ENCODE results near the gene GRIFIN. TPM values are rescaled to one million over a fixed set of nuclear protein-coding genes. Genes with fewer than 3 reads are reported as not detected.

The GRIFIN gene
- total RNA-seq, 1 donor from 2014 or later: not detected

GRCh38 chr7:2466675-2467074, 9.5 kb downstream of the GRIFIN start:
- Mint-ChIP-seq H3K4me1 (ENCODE audit: low read depth) (peaks cover 15% of the 10 kb centered on the region), H3K27ac (ENCODE audit: unreplicated experiment) (no peak overlapping the region), H3K27me3 (ENCODE audit: low read depth) (peaks cover 2% of the 10 kb centered on the region), H3K4me3 (ENCODE audit: unreplicated experiment) (no peak overlapping the region), H3K36me3 (ENCODE audit: low read depth) (no peaks in the 10 kb centered on the region), H3K9me3 (ENCODE audit: low read depth) (no peaks in the 10 kb centered on the region)
- no peak for DNase-seq (ENCODE audit: low spot score)
- TF ChIP-seq, protein P1, sequence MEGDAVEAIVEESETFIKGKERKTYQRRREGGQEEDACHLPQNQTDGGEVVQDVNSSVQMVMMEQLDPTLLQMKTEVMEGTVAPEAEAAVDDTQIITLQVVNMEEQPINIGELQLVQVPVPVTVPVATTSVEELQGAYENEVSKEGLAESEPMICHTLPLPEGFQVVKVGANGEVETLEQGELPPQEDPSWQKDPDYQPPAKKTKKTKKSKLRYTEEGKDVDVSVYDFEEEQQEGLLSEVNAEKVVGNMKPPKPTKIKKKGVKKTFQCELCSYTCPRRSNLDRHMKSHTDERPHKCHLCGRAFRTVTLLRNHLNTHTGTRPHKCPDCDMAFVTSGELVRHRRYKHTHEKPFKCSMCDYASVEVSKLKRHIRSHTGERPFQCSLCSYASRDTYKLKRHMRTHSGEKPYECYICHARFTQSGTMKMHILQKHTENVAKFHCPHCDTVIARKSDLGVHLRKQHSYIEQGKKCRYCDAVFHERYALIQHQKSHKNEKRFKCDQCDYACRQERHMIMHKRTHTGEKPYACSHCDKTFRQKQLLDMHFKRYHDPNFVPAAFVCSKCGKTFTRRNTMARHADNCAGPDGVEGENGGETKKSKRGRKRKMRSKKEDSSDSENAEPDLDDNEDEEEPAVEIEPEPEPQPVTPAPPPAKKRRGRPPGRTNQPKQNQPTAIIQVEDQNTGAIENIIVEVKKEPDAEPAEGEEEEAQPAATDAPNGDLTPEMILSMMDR (IDR thresholded peaks at IDR 0.05): no peak

DNA sequence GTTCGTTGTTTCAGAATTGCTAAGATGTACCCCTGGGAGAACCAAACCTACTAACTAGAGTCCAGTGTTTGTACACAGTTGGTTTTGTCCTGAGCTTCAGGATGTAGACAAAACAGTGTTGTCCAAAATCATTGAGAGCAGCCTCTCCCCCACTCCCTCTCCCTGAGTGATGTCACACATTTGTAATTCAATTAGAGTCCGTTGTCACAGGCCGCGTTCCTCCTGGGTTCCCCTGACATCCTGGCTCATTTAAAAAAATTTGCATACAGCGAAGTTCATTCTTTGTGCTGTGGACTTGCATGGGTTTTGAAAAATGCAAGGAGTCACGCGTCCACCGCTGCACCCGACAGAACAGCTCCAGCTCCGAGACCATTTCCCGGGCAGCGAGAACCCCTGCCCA, 10.3 kb downstream of the GRIFIN start:
- Mint-ChIP-seq H3K27me3 (ENCODE audit: low read depth) (peaks cover 2% of the 10 kb centered on the region), H3K9me3 (ENCODE audit: low read depth) (no peaks in the 10 kb centered on the region), H3K36me3 (ENCODE audit: low read depth) (no peaks in the 10 kb centered on the region), H3K4me1 (ENCODE audit: low read depth) (peaks cover 9% of the 10 kb centered on the region), H3K4me3 (ENCODE audit: unreplicated experiment) (no peak overlapping the region), H3K27ac (ENCODE audit: unreplicated experiment) (no peak overlapping the region)
- DNase-seq (ENCODE audit: low spot score): no peak
- TF ChIP-seq, protein P1 (IDR thresholded peaks at IDR 0.05): no peak

DNA sequence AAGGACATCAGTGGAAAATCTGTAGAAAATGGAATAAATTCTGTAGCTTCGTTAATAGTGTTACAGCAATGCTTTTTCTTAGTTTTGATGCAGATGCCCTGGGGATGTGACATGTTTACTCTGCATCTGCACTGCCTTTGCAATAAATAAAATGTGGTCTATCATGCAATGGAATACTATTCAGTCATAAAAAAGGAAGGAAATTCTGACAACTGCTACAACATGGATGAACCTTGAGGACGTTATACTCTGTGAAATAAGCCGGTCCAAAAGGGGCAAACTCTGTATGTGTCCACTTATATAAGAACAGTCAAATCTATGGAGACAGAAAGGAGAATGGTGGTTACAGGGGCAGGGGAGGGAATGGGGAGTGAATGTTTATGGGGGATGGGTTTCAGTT, 13.5 kb downstream of the GRIFIN start:
- no peak for DNase-seq (ENCODE audit: low spot score)
- no peaks in the 10 kb centered on the region for H3K4me1 Mint-ChIP-seq (ENCODE audit: low read depth)
- TF ChIP-seq, protein P1 (IDR thresholded peaks at IDR 0.05): no peak
- no peaks in the 10 kb centered on the region for H3K9me3 Mint-ChIP-seq (ENCODE audit: low read depth)
- no peaks in the 10 kb centered on the region for H3K36me3 Mint-ChIP-seq (ENCODE audit: low read depth)
- no peak overlapping the region for H3K27ac Mint-ChIP-seq (ENCODE audit: unreplicated experiment)
- no peak overlapping the region for H3K4me3 Mint-ChIP-seq (ENCODE audit: unreplicated experiment)
- H3K27me3 Mint-ChIP-seq (ENCODE audit: low read depth): no peaks in the 10 kb centered on the region

GRCh38 chr7:2461268-2462026, 14.8 kb downstream of the GRIFIN start:
- no peak overlapping the region for H3K4me3 Mint-ChIP-seq (ENCODE audit: unreplicated experiment)
- H3K4me1 Mint-ChIP-seq (ENCODE audit: low read depth): peaks cover 5% of the 10 kb centered on the region
- TF ChIP-seq, protein P1 (IDR thresholded peaks at IDR 0.05): no peak
- no peak for DNase-seq (ENCODE audit: low spot score)
- no peaks in the 10 kb centered on the region for H3K9me3 Mint-ChIP-seq (ENCODE audit: low read depth)
- no peak overlapping the region for H3K27ac Mint-ChIP-seq (ENCODE audit: unreplicated experiment)
- H3K27me3 Mint-ChIP-seq (ENCODE audit: low read depth): no peaks in the 10 kb centered on the region
- no peaks in the 10 kb centered on the region for H3K36me3 Mint-ChIP-seq (ENCODE audit: low read depth)

DNA sequence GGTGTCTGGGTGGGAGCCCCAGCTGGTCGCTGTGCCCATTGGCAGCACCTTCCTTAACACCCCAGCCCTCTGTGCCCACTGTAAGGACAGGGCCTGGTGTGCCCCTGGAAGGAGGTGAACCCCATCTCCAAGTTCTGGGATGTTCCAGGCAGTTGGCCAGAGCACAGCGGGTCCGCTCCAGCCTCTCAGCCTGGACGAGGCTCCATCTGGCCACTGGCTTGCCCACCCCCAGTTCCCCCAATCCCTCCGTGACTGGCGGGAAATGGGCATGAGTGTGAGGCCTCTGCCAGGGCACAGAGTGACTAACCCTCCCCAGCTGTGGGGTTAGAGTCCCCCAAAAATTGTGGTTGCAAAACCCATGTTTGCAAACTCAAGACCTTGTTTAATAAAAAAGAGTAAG, 15.6 kb downstream of the GRIFIN start:
- DNase-seq (ENCODE audit: low spot score): no peak
- no peak overlapping the region for H3K27ac Mint-ChIP-seq (ENCODE audit: unreplicated experiment)
- H3K9me3 Mint-ChIP-seq (ENCODE audit: low read depth): no peaks in the 10 kb centered on the region
- no peak overlapping the region for H3K4me3 Mint-ChIP-seq (ENCODE audit: unreplicated experiment)
- no peaks in the 10 kb centered on the region for H3K36me3 Mint-ChIP-seq (ENCODE audit: low read depth)
- H3K4me1 Mint-ChIP-seq (ENCODE audit: low read depth): peaks cover 6% of the 10 kb centered on the region
- TF ChIP-seq, protein P1 (IDR thresholded peaks at IDR 0.05): no peak
- no peaks in the 10 kb centered on the region for H3K27me3 Mint-ChIP-seq (ENCODE audit: low read depth)
